ENCODE results near the gene SYVN1.
"Not testable (repeated sequence)": the region's sequence is repeated elsewhere in the genome, so short reads cannot be mapped to it uniquely, and the experiment has no call there.

The SYVN1 gene

GRCh38 chr11:65134240-65134951 lies at the start of gene SYVN1:
SYVN1 (minus strand) TSS chr11:65134519; CDS start chr11:65133601, 918 bp downstream.
- peak; percentile 94 for DNase-seq

GRCh38 chr11:65183201-65183891 lies 49.0 kb upstream of the SYVN1 start:
- DNase-seq, result no peak

GRCh38 chr11:65182258-65183170 lies 48.2 kb upstream of the SYVN1 start:
- DNase-seq, result peak; percentile 32

- DNase-seq, result peak; percentile 85
These were observed 47.4 kb upstream of the SYVN1 start, which contains the start of gene CAPN1 for GRCh38 chr11:65181569-65182257. CAPN1 (plus strand) TSS chr11:65181928; CDS start chr11:65182702, 774 bp downstream.

- DNase-seq, result peak; percentile 76
These were observed 46.7 kb upstream of the SYVN1 start for GRCh38 chr11:65180877-65181568.

- DNase-seq, result not testable (repeated sequence)
These were observed 40.3 kb upstream of the SYVN1 start for GRCh38 chr11:65174571-65175010.

- no peak for DNase-seq
These were observed 38.3 kb upstream of the SYVN1 start for GRCh38 chr11:65172600-65172999.

GRCh38 chr11:65170058-65170534 lies 35.8 kb upstream of the SYVN1 start, which contains the start of gene SPDYC:
SPDYC (plus strand) TSS chr11:65170233; CDS start chr11:65171358, 1,125 bp downstream.
- DNase-seq, result no peak

- no peak for DNase-seq
These were observed 34.9 kb upstream of the SYVN1 start for GRCh38 chr11:65169164-65169641.

- no peak for DNase-seq
These were observed 33.3 kb upstream of the SYVN1 start for GRCh38 chr11:65167656-65168055.

- DNase-seq, result no peak
These were observed 32.6 kb upstream of the SYVN1 start for GRCh38 chr11:65166893-65167292.

- DNase-seq, result no peak
These were observed 31.3 kb upstream of the SYVN1 start for GRCh38 chr11:65165410-65166317.

- DNase-seq, result no peak
These were observed 29.4 kb upstream of the SYVN1 start for GRCh38 chr11:65163684-65164083.

GRCh38 chr11:65160643-65161042 lies 26.3 kb upstream of the SYVN1 start:
- DNase-seq, result no peak

GRCh38 chr11:65159012-65159411 lies 24.7 kb upstream of the SYVN1 start:
- no peak for DNase-seq

- DNase-seq, result no peak
These were observed 23.0 kb upstream of the SYVN1 start for GRCh38 chr11:65157336-65157735.

GRCh38 chr11:65156926-65157325 lies 22.6 kb upstream of the SYVN1 start:
- no peak for DNase-seq

- no peak for DNase-seq
These were observed 21.9 kb upstream of the SYVN1 start for GRCh38 chr11:65156256-65156655.

GRCh38 chr11:65152122-65152521 lies 17.8 kb upstream of the SYVN1 start:
- no peak for DNase-seq

- no peak for DNase-seq
These were observed 17.1 kb upstream of the SYVN1 start for GRCh38 chr11:65151331-65151899.

Data from activated CD4-positive, alpha-beta T cell treated with anti-CD3 and anti-CD28 coated beads for 48 hours (primary cell).